Caco-2 (cell line): ENCODE data around the gene MEGF6. TPM values are rescaled to one million over a fixed set of nuclear protein-coding genes. Genes with fewer than 3 reads are reported as not detected.

Source experiments
- BruUV-seq: library from RNA; stranded (reverse); fragments of 400-500 nt; replicated peaks from 2 replicates; lab custom pipeline; 2021; lab: Mats Ljungman, UMichigan
- CTCF ChIA-PET: fragments of 300-600 bp; sonication (Branson Sonifier 250); formaldehyde crosslinking; loops from one replicate; lab custom pipeline; 2022; ENCODE audit warnings: antibody characterized with exemption; lab: Charles Lee
- POLR2A ChIA-PET: fragments of 300-600 bp; sonication (Branson Sonifier 250); formaldehyde crosslinking; loops from one replicate; lab custom pipeline; 2022; ENCODE audit warnings: antibody characterized with exemption; lab: Charles Lee
- DNase-seq, 2 experiments: peaks; one replicate each; pipeline versions ENCODE4 v3.0.0 to v3.0.0-alpha.2; 2020 to 2022
- H3K27me3 ChIP-seq: replicated peaks from 2 replicates; pipeline ENCODE4 v1.6.0; 2011; ENCODE audit warnings: low read length; ENCODE audit not compliant: control insufficient read depth, insufficient read depth
- H3K36me3 ChIP-seq: 2 replicates; pipeline ENCODE4 v1.5.1; 2011; ENCODE audit warnings: low read length; ENCODE audit not compliant: control insufficient read depth, insufficient read depth
- H3K4me1 ChIP-seq: fragments of 250-450 bp; sonication (Bioruptor Pico); 2 replicates; pipeline ENCODE4 v1.5.1; 2020; ENCODE audit warnings: mild to moderate bottlenecking
- H3K4me3 ChIP-seq: 2 replicates; pipeline ENCODE4 v1.5.1; 2011; ENCODE audit warnings: low read depth, mild to moderate bottlenecking, control low read depth, low read length
- H3K9me3 ChIP-seq: fragments of 250-450 bp; sonication (Bioruptor Pico); 2 replicates; pipeline ENCODE4 v1.5.1; 2020; ENCODE audit warnings: mild to moderate bottlenecking, moderate library complexity
- H3K27ac Mint-ChIP-seq: one replicate; pipeline ENCODE4 v1.8.0; 2022; ENCODE audit warnings: mixed read lengths; ENCODE audit not compliant: unreplicated experiment
- H3K27me3 Mint-ChIP-seq: one replicate; pipeline ENCODE4 v1.8.0; 2022; ENCODE audit warnings: mixed read lengths; ENCODE audit not compliant: insufficient read depth, unreplicated experiment
- H3K36me3 Mint-ChIP-seq: one replicate; pipeline ENCODE4 v1.8.0; 2022; ENCODE audit warnings: mild to moderate bottlenecking, mixed read lengths; ENCODE audit not compliant: insufficient read depth, unreplicated experiment
- H3K4me1 Mint-ChIP-seq: one replicate; pipeline ENCODE4 v1.8.0; 2022; ENCODE audit warnings: low read depth, mixed read lengths; ENCODE audit not compliant: unreplicated experiment
- H3K4me3 Mint-ChIP-seq: one replicate; pipeline ENCODE4 v1.8.0; 2022; ENCODE audit warnings: mild to moderate bottlenecking, moderate library complexity, mixed read lengths; ENCODE audit not compliant: unreplicated experiment
- H3K9me3 Mint-ChIP-seq: one replicate; pipeline ENCODE4 v1.8.0; 2022; ENCODE audit warnings: mixed read lengths; ENCODE audit not compliant: unreplicated experiment
- CTCF ChIP-seq, 2 experiments: fragments of 200-600 bp in 1 of 2; IDR thresholded peaks; 1 replicate in 1 of 2; 2 replicates in 1 of 2; pipeline versions ENCODE4 v1.5.1 to v1.8.0; 2011 to 2022; ENCODE audit warnings: antibody characterized with exemption in 1 of 2, control low read depth in 1 of 2, inconsistent platforms in 1 of 2, low read depth in 1 of 2, low read length in 1 of 2, mild to moderate bottlenecking in 1 of 2, moderate library complexity in 1 of 2; ENCODE audit not compliant: insufficient read depth in 1 of 2, severe bottlenecking in 1 of 2, unreplicated experiment in 1 of 2
- intact Hi-C: fragments of 100-400 bp; cut with micrococcal nuclease; formaldehyde crosslinking; loops from one replicate; pipeline ENCODE4 v1.10.0; 2022; ENCODE audit not compliant: unreplicated experiment
- total RNA-seq: library from RNA; stranded (reverse); gene quantifications from 2 replicates; pipeline ENCODE4 v1.2.3, GENCODE V29; 2022

Gene MEGF6
- total RNA-seq, 1 experiment from 2014 or later = 13.3 TPM

DNA sequence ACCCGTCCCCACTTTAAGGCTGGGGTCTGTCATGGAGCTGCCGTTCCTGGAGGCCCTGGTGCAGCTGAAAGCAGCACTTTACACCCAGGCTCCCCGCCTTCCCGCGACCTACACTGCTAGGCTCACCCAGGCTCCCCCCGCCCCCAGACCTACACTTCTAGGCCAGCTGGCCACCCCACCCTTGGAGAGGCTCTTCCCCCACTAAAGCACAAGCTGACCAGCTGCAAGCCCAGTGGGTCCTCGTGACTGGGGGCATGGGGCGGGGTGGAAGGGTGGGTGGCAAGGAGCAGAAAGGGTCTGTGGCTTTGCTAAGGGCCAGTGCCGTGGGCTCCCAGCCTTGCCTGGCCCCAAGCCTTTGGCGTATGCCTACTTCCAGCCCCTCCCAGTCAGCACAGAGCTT is 166.6 kb downstream of the MEGF6 start:
- no peaks in the 10 kb centered on the region for H3K27me3 ChIP-seq
- POLR2A ChIA-PET = no interaction called here

DNA sequence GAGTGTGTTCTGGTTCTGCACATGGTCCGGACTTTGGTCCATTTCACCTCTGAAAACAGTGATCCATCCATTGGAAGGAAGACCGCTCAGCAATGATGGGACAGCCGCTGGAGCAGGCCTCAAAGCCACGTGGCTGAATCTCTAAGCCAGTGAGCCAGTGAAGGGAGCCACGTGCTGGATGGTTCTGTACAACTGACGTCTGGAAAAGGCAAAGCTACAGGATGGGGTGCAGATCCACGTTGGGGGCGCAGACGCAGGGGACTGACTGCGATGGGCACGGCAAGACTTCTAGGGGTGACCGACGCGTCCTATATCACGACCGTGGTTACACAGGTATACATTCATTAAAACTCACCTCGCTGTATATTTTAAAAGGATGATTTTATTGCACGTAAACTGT is 167.0 kb downstream of the MEGF6 start:
- no peaks in the 10 kb centered on the region for H3K9me3 ChIP-seq
- Mint-ChIP-seq H3K27me3 (peaks cover 3% of the 10 kb centered on the region), H3K27ac (no peak overlapping the region), H3K9me3 (peaks cover 11% of the 10 kb centered on the region), H3K4me1 (no peaks in the 10 kb centered on the region), H3K4me3 (no peak overlapping the region), H3K36me3 (no peaks in the 10 kb centered on the region)
- DNase-seq = no peak
- H3K36me3 ChIP-seq = no peaks in the 10 kb centered on the region
- ChIA-PET CTCF (interaction anchor here (0.6 to 1.4 kb wide), 2 partner anchors 9 to 38 kb away, joined by 3 to 4 read pairs; no protein-coding TSS in a partner anchor), POLR2A (no interaction called here)
- no TSS peak for BruUV-seq
- intact Hi-C loops = no loop called here
- H3K4me3 ChIP-seq = no peak overlapping the region
- H3K27me3 ChIP-seq = no peaks in the 10 kb centered on the region
- H3K4me1 ChIP-seq = no peaks in the 10 kb centered on the region
- TF ChIP-seq CTCF (IDR thresholded peaks at IDR 0.05; ENCODE audit: insufficient read depth in 1 of 2, low read depth in 1 of 2, low read length in 1 of 2, severe bottlenecking in 1 of 2, unreplicated experiment in 1 of 2) = no peak

More for the DNA sequence above, 166.6 kb downstream of the MEGF6 start:
- intact Hi-C loops = no loop called here
- H3K4me3 ChIP-seq = no peak overlapping the region
- no TSS peak for BruUV-seq
- Mint-ChIP-seq H3K27me3 (peaks cover 3% of the 10 kb centered on the region), H3K4me1 (no peaks in the 10 kb centered on the region), H3K27ac (no peak overlapping the region), H3K9me3 (peaks cover 11% of the 10 kb centered on the region), H3K36me3 (no peaks in the 10 kb centered on the region), H3K4me3 (no peak overlapping the region)
- no peaks in the 10 kb centered on the region for H3K4me1 ChIP-seq
- DNase-seq = no peak
- no peak for TF ChIP-seq CTCF (IDR thresholded peaks at IDR 0.05; ENCODE audit: insufficient read depth in 1 of 2, low read depth in 1 of 2, low read length in 1 of 2, severe bottlenecking in 1 of 2, unreplicated experiment in 1 of 2)
- CTCF ChIA-PET = interaction anchor here (0.6 to 1.4 kb wide), 2 partner anchors 8 to 39 kb away, joined by 3 to 4 read pairs; no protein-coding TSS in a partner anchor
- H3K9me3 ChIP-seq = no peaks in the 10 kb centered on the region
- no peaks in the 10 kb centered on the region for H3K36me3 ChIP-seq

GRCh38 chr1:3443807-3444206 is 167.5 kb downstream of the MEGF6 start:
- no peak overlapping the region for H3K4me3 Mint-ChIP-seq
- no peaks in the 10 kb centered on the region for H3K27me3 ChIP-seq
- ChIA-PET CTCF (interaction anchor here (1.4 kb wide), 1 partner anchor 9 kb away, joined by 3 read pairs; no protein-coding TSS in a partner anchor), POLR2A (no interaction called here)
- H3K27me3 Mint-ChIP-seq = peaks cover 3% of the 10 kb centered on the region
- DNase-seq = no peak
- no peaks in the 10 kb centered on the region for H3K4me1 ChIP-seq
- BruUV-seq = no TSS peak
- H3K9me3 Mint-ChIP-seq = peaks cover 11% of the 10 kb centered on the region
- no peaks in the 10 kb centered on the region for H3K36me3 ChIP-seq
- H3K9me3 ChIP-seq = no peaks in the 10 kb centered on the region
- no peak overlapping the region for H3K27ac Mint-ChIP-seq
- TF ChIP-seq CTCF (IDR thresholded peaks at IDR 0.05; ENCODE audit: insufficient read depth in 1 of 2, low read depth in 1 of 2, low read length in 1 of 2, severe bottlenecking in 1 of 2, unreplicated experiment in 1 of 2) = no peak
- intact Hi-C loops = no loop called here
- H3K4me3 ChIP-seq = no peak overlapping the region
- no peaks in the 10 kb centered on the region for H3K36me3 Mint-ChIP-seq
- H3K4me1 Mint-ChIP-seq = no peaks in the 10 kb centered on the region
